Endothelial cell of umbilical vein (primary cell): ENCODE measurements around the gene SIGLECL1. TPM values are rescaled to one million over a fixed set of nuclear protein-coding genes. Genes with fewer than 3 reads are reported as not detected.

ENCODE experiments used
- BruUV-seq: library from RNA; stranded (reverse); fragments of 400-500 nt; replicated peaks from 2 replicates; lab custom pipeline; 2021; lab: Mats Ljungman, UMichigan
- CTCF ChIA-PET: fragments of 300-600, 350-600 bp; sonication (Branson Sonifier 250); formaldehyde crosslinking; loops from one replicate; lab custom pipeline; 2021; ENCODE audit warnings: antibody characterized with exemption, inconsistent platforms; lab: Charles Lee
- POLR2A ChIA-PET: fragments of 300-600, 350-600 bp; sonication (Branson Sonifier 250); formaldehyde crosslinking; loops from one replicate; lab custom pipeline; 2021; ENCODE audit warnings: antibody characterized with exemption, inconsistent platforms; lab: Charles Lee
- DNase-seq: peaks from one replicate; pipeline ENCODE4 v3.0.0-alpha.2; 2011; ENCODE audit warnings: low read depth, low spot score
- FAIRE-seq: peaks from 2 replicates; lab custom pipeline; 2011; peaks lifted over from hg19 to GRCh38; lab: Jason Lieb, UNC
- H2AFZ ChIP-seq: 2 replicates; pipeline ENCODE4 v1.6.0; 2012; ENCODE audit warnings: low read depth, low read length, control low read depth, inconsistent platforms
- H3K27ac ChIP-seq: 2 replicates; pipeline ENCODE4 v1.5.1; 2011; ENCODE audit warnings: low read depth, mild to moderate bottlenecking, control low read depth, low read length, moderate library complexity; ENCODE audit not compliant: insufficient read depth
- H3K27me3 ChIP-seq, 2 experiments: 2 replicates each; pipeline versions ENCODE4 v1.6.0 to v1.6.1; 2011; ENCODE audit warnings: low read length in 2 of 2, mixed read lengths in 1 of 2; ENCODE audit not compliant: control insufficient read depth in 2 of 2, insufficient read depth in 2 of 2
- H3K36me3 ChIP-seq, 2 experiments: 2 replicates in 1 of 2; 3 replicates in 1 of 2; pipeline ENCODE4 v1.5.1; 2011; ENCODE audit warnings: low read length in 2 of 2, mild to moderate bottlenecking in 1 of 2, moderate library complexity in 1 of 2; ENCODE audit not compliant: control insufficient read depth in 2 of 2, insufficient read depth in 2 of 2; ENCODE audit errors: extremely low read depth in 1 of 2
- H3K4me1 ChIP-seq: 3 replicates; pipeline ENCODE4 v1.5.1; 2011; ENCODE audit warnings: mild to moderate bottlenecking, low read length; ENCODE audit not compliant: control insufficient read depth, insufficient read depth; ENCODE audit errors: extremely low read depth
- H3K4me2 ChIP-seq: 2 replicates; pipeline ENCODE4 v1.6.1; 2011; ENCODE audit warnings: low read length, control low read depth, mixed read lengths; ENCODE audit not compliant: insufficient read depth
- H3K4me3 ChIP-seq, 3 experiments: fragments of 200-600 bp in 1 of 3; sonication (generic), shearing (Covaris generic) in 1 of 3; replicated peaks in 1 of 3; 2 replicates each; pipeline ENCODE4 v1.5.1; 2011 to 2016; ENCODE audit warnings: control low read depth in 3 of 3, low read length in 3 of 3, mild to moderate bottlenecking in 2 of 3, inconsistent platforms in 1 of 3, low read depth in 1 of 3, moderate library complexity in 1 of 3; ENCODE audit not compliant: insufficient read depth in 1 of 3
- H3K79me2 ChIP-seq: 2 replicates; pipeline ENCODE4 v1.6.0; 2012; ENCODE audit warnings: low read length, inconsistent platforms; ENCODE audit not compliant: control insufficient read depth, insufficient read depth
- H3K9ac ChIP-seq: replicated peaks from 2 replicates; pipeline ENCODE3; 2011; ENCODE audit warnings: low read length, control low read depth; ENCODE audit not compliant: insufficient read depth; ENCODE audit errors: extremely low read depth
- H3K9me1 ChIP-seq: replicated peaks from 3 replicates; pipeline ENCODE4 v1.6.0; 2011; ENCODE audit warnings: mild to moderate bottlenecking, low read length; ENCODE audit not compliant: control insufficient read depth, insufficient read depth; ENCODE audit errors: extremely low read depth
- H3K9me3 ChIP-seq: replicated peaks from 2 replicates; pipeline ENCODE4 v1.5.1; 2012; ENCODE audit warnings: low read length, inconsistent platforms; ENCODE audit not compliant: control insufficient read depth, insufficient read depth
- H4K20me1 ChIP-seq: replicated peaks from 2 replicates; pipeline ENCODE3; 2011; ENCODE audit warnings: mild to moderate bottlenecking, low read length; ENCODE audit not compliant: control insufficient read depth, insufficient read depth; ENCODE audit errors: extremely low read depth
- CTCF ChIP-seq, 2 donors: IDR thresholded peaks; 1 replicate in 1 of 2; 2 replicates in 1 of 2; pipeline ENCODE4 v1.5.1; 2011; ENCODE audit warnings: low read length in 2 of 2, mild to moderate bottlenecking in 2 of 2, moderate library complexity in 2 of 2, control low read depth in 1 of 2, inconsistent platforms in 1 of 2, low read depth in 1 of 2; ENCODE audit not compliant: insufficient read depth in 1 of 2; ENCODE audit errors: extremely low read depth in 1 of 2
- EZH2 ChIP-seq: IDR thresholded peaks from 2 replicates; pipeline ENCODE4 v1.6.1; 2012; ENCODE audit warnings: borderline replicate concordance, low read depth, mild to moderate bottlenecking, moderate library complexity, low read length, inconsistent platforms; ENCODE audit not compliant: severe bottlenecking
- FOS ChIP-seq: IDR thresholded peaks from 2 replicates; pipeline ENCODE4 v1.6.1; 2011; ENCODE audit warnings: mild to moderate bottlenecking, low read length, moderate library complexity, borderline replicate concordance; ENCODE audit not compliant: insufficient read depth
- GATA2 ChIP-seq: IDR thresholded peaks from 2 replicates; pipeline ENCODE4 v1.7.0; 2011; ENCODE audit warnings: low read depth, mild to moderate bottlenecking, moderate library complexity, mixed read lengths, low read length; ENCODE audit not compliant: insufficient read length, insufficient read depth
- JUN ChIP-seq: IDR thresholded peaks from 2 replicates; pipeline ENCODE4 v1.6.1; 2011; ENCODE audit warnings: borderline replicate concordance, low read depth; ENCODE audit not compliant: insufficient read length, insufficient read depth
- MYC ChIP-seq: IDR thresholded peaks from one replicate; pipeline ENCODE4 v1.6.1; 2011; ENCODE audit warnings: mild to moderate bottlenecking, low read depth, low read length
- dilution Hi-C: fragments of 300-500 bp; cut with MboI; formaldehyde crosslinking; loops from one replicate; pipeline ENCODE4 v1.15.0; 2019; ENCODE audit warnings: low sequenced_read_pairs; ENCODE audit not compliant: extremely low pct_ligation_motif_present
- intact Hi-C: fragments of 100-400 bp; cut with micrococcal nuclease; formaldehyde crosslinking; loops from one replicate; pipeline ENCODE4 v1.10.0; 2022
- polyA plus RNA-seq, 4 experiments: library from polyadenylated mRNA; depleted of rRNA in 3 of 4; stranded (reverse) in 3 of 4; unstranded in 1 of 4; fragments of >200 nt; gene quantifications; 2 replicates each; pipeline versions ENCODE4 v1.2.1 to v1.2.3, GENCODE V29; 2011 to 2012; ENCODE audit warnings: missing spikeins in 1 of 4
- total RNA-seq: library from RNA; stranded (reverse); gene quantifications from 2 replicates; pipeline ENCODE4 v1.2.3, GENCODE V29; 2021
- TF ChIP-seq, protein P1 (sequence below): IDR thresholded peaks from 2 replicates; pipeline ENCODE4 v1.6.1; 2011; ENCODE audit not compliant: insufficient read depth, insufficient read length

The SIGLECL1 gene
- total and polyA plus RNA-seq, 2 donors (not counting 3 experiments of a cell fraction or from before 2014, with no cell fraction given) = not detected

- H2AFZ ChIP-seq = no peak overlapping the region
- dilution Hi-C loops = no loop called here
- FAIRE-seq = no peak
- CTCF ChIA-PET = interaction anchor here (0.8 to 1.1 kb wide), 2 partner anchors 42 to 136 kb away, joined by 3 read pairs; no protein-coding TSS in a partner anchor
- H3K9me3 ChIP-seq = no peaks in the 10 kb centered on the region
- no peak overlapping the region for H3K4me2 ChIP-seq
- BruUV-seq = no TSS peak
- no peak for DNase-seq
- POLR2A ChIA-PET = no interaction called here
- H3K4me3 ChIP-seq = no peak overlapping the region
- H3K79me2 ChIP-seq = no peaks in the 10 kb centered on the region
- no peaks in the 10 kb centered on the region for H4K20me1 ChIP-seq
- TF ChIP-seq GATA2 = no peak
- TF ChIP-seq FOS = no peak
- no peak overlapping the region for H3K27ac ChIP-seq
- H3K4me1 ChIP-seq = no peaks in the 10 kb centered on the region
- H3K27me3 ChIP-seq = no peaks in the 10 kb centered on the region
- intact Hi-C loops = no loop called here
- no peaks in the 10 kb centered on the region for H3K9me1 ChIP-seq
- no peak overlapping the region for H3K9ac ChIP-seq
- H3K36me3 ChIP-seq = no peaks in the 10 kb centered on the region
These were observed 50.4 kb downstream of the SIGLECL1 start for GRCh38 chr19:51301266-51301665.

DNA sequence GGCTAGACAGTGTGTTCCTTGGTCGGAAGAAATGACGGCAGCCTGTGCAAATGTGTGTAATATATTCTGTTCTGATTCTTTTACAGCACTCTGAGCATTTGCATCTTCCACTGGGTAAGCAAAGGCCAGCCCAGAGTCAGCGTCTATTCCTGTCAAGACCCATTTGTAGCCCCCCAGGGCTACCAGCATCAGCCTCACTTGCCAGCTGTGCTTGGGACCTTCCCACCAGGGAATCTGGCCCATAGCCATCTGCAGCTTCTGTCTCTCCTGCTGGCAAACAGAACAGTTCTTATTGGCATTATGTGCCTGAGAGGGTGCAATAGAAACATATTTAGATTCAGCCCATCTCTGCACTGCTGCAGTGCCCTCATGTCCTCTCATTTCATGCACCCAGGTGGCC lies 54.6 kb downstream of the SIGLECL1 start:
- Histone ChIP-seq H3K36me3 (no peaks in the 10 kb centered on the region), H2AFZ (no peak overlapping the region), H3K27ac (no peak overlapping the region), H3K9me3 (no peaks in the 10 kb centered on the region), H3K27me3 (no peaks in the 10 kb centered on the region), H4K20me1 (no peaks in the 10 kb centered on the region), H3K4me2 (no peak overlapping the region), H3K9me1 (no peaks in the 10 kb centered on the region), H3K9ac (no peak overlapping the region), H3K4me3 (no peak overlapping the region), H3K4me1 (no peaks in the 10 kb centered on the region), H3K79me2 (no peaks in the 10 kb centered on the region)
- DNase-seq (no peak), FAIRE-seq (no peak)
- CTCF ChIA-PET = no interaction called here
- TF ChIP-seq, protein P1, sequence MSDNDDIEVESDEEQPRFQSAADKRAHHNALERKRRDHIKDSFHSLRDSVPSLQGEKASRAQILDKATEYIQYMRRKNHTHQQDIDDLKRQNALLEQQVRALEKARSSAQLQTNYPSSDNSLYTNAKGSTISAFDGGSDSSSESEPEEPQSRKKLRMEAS = no peak
- TF ChIP-seq GATA2 (no peak), MYC (no peak), EZH2 (no peak), FOS (no peak), JUN (no peak), CTCF (IDR thresholded peaks at IDR 0.05; ENCODE audit: extremely low read depth in 1 of 2, insufficient read depth in 1 of 2, low read depth in 1 of 2, low read length in 2 of 2) (no peak)
- dilution Hi-C loops = no loop called here
- POLR2A ChIA-PET = no interaction called here
- no TSS peak for BruUV-seq
- intact Hi-C loops = no loop called here
